ENCODE measurements around the gene CXCL1.

CXCL1 gene

GRCh38 chr4:73851293-73851692 lies 17.9 kb upstream of the CXCL1 start:
- DNase-seq (ENCODE audit: low read depth in 1 of 2, low spot score in 1 of 2), result no peak

- DNase-seq (ENCODE audit: low read depth in 1 of 2, low spot score in 1 of 2), result no peak
Observed at GRCh38 chr4:73852771-73853170, 16.4 kb upstream of the CXCL1 start.

GRCh38 chr4:73853246-73853704 lies 15.9 kb upstream of the CXCL1 start, which contains the start of gene PF4V1:
Gene PF4V1 (plus strand): TSS chr4:73853296. CDS start chr4:73853363, 67 bp downstream.
- DNase-seq (ENCODE audit: low read depth in 1 of 2, low spot score in 1 of 2), result no peak

- DNase-seq (ENCODE audit: low read depth in 1 of 2, low spot score in 1 of 2), result no peak
Observed at GRCh38 chr4:73853718-73854473, 15.3 kb upstream of the CXCL1 start.

GRCh38 chr4:73855406-73855805 lies 13.8 kb upstream of the CXCL1 start:
- no peak for DNase-seq (ENCODE audit: low read depth in 1 of 2, low spot score in 1 of 2)

GRCh38 chr4:73856518-73856917 lies 12.7 kb upstream of the CXCL1 start:
- DNase-seq (ENCODE audit: low read depth in 1 of 2, low spot score in 1 of 2), result no peak

- no peak for DNase-seq (ENCODE audit: low read depth in 1 of 2, low spot score in 1 of 2)
Observed at GRCh38 chr4:73859614-73860088, 9.5 kb upstream of the CXCL1 start.

GRCh38 chr4:73860181-73860580 lies 9.0 kb upstream of the CXCL1 start:
- no peak for DNase-seq (ENCODE audit: low read depth in 1 of 2, low spot score in 1 of 2)

- DNase-seq (ENCODE audit: low read depth in 1 of 2, low spot score in 1 of 2), result no peak
Observed at GRCh38 chr4:73860917-73861316, 8.3 kb upstream of the CXCL1 start.

GRCh38 chr4:73862322-73862721 lies 6.9 kb upstream of the CXCL1 start:
- no peak for DNase-seq (ENCODE audit: low read depth in 1 of 2, low spot score in 1 of 2)

- no peak for DNase-seq (ENCODE audit: low read depth in 1 of 2, low spot score in 1 of 2)
Observed at GRCh38 chr4:73864365-73864764, 4.8 kb upstream of the CXCL1 start.

GRCh38 chr4:73864961-73865360 lies 4.2 kb upstream of the CXCL1 start:
- DNase-seq (ENCODE audit: low read depth in 1 of 2, low spot score in 1 of 2), result no peak

GRCh38 chr4:73865431-73866096 lies 3.6 kb upstream of the CXCL1 start:
- no peak for DNase-seq (ENCODE audit: low read depth in 1 of 2, low spot score in 1 of 2)

- DNase-seq (ENCODE audit: low read depth in 1 of 2, low spot score in 1 of 2), result no peak
Observed at GRCh38 chr4:73866246-73866645, 2.9 kb upstream of the CXCL1 start.

GRCh38 chr4:73867783-73868182 lies 1.4 kb upstream of the CXCL1 start:
- no peak for DNase-seq (ENCODE audit: low read depth in 1 of 2, low spot score in 1 of 2)

- no peak for DNase-seq (ENCODE audit: low read depth in 1 of 2, low spot score in 1 of 2)
Observed at GRCh38 chr4:73868206-73869129, 725 bp upstream of the CXCL1 start.

GRCh38 chr4:73870260-73870659 lies 1.1 kb downstream of the CXCL1 start:
- DNase-seq (ENCODE audit: low read depth in 1 of 2, low spot score in 1 of 2), result no peak

GRCh38 chr4:73870768-73871167 lies 1.6 kb downstream of the CXCL1 start:
- no peak for DNase-seq (ENCODE audit: low read depth in 1 of 2, low spot score in 1 of 2)

GRCh38 chr4:73871511-73872310 lies 2.5 kb downstream of the CXCL1 start:
- no peak for DNase-seq (ENCODE audit: low read depth in 1 of 2, low spot score in 1 of 2)

- no peak for DNase-seq (ENCODE audit: low read depth in 1 of 2, low spot score in 1 of 2)
Observed at GRCh38 chr4:73872316-73873108, 3.3 kb downstream of the CXCL1 start.
